HG03064 (cell line): Measurements from ENCODE around the gene TUBGCP5.

Experiments
- ATAC-seq: cut with Tn5 transposase; IDR thresholded peaks from one replicate; pipeline ENCODE4 v1.9.1; 2021; ENCODE audit warnings: low read depth; ENCODE audit not compliant: unreplicated experiment

Gene TUBGCP5

DNA sequence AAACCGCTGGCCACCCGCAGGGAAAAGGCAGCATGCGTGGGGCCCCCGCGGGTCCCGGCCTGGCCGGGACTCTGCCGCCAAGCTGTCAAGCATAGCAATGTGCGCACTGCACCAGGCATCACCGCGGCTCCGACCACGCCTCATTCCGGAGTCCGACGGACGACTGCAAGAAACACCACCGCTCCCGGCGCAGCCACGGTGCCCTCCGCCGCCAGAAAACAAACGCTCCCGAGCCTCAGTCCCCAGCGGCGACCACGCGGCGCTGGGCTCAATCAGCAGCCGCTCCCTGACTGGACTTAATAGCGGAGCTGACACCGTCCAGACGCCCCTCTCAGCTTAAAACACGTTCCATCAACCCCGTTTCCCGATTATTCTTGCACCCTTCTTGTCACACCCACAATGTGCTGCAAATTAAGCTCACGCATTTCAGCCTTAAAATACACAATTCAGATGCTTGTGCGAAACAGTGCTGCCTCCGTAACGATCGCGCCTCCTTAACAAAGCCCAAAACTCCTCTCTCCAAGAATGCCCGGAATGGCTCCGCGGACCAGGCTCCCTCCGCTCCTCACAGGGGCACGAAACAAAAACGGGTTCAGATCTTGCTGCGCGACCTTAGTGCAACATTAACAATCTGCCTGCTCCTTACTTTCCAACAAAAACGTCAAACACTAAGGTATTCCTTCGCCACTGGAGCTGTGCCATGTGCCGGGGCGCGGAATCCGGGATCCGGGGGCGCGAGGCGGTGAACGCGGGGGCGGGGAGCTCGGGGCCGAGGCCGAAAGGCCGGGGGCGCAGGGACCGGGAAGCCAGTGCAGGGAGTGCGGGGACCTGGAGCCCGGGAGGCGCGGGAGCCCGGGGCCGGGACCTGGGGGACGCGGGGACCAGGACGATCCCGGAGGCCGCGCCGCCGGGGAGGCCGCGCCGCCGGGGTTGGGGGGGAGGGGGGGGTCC is 59.9 kb downstream of the TUBGCP5 start:
- ATAC-seq = no peak

- ATAC-seq = no peak
These were observed 60.6 kb downstream of the TUBGCP5 start for GRCh38 chr15:22978691-22979237.

DNA sequence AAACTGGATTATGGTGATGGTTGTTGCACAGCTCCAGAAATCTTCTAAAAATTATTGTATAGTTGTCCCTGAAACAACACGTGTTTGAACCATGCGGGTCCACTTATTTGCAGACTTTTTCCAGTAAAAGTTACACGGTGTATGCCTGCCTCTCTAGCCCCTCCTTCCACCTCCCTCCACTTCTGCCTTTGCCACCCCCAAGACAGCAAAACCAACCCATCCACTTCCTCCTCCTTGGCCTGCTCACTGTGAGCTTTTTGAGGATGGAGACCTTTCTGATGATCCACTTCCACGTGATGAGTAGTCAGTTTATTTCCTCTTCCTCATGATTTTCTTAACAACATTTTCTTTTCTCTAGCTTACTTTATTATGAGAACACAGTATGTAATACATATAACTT is 64.6 kb downstream of the TUBGCP5 start:
- no peak for ATAC-seq

DNA sequence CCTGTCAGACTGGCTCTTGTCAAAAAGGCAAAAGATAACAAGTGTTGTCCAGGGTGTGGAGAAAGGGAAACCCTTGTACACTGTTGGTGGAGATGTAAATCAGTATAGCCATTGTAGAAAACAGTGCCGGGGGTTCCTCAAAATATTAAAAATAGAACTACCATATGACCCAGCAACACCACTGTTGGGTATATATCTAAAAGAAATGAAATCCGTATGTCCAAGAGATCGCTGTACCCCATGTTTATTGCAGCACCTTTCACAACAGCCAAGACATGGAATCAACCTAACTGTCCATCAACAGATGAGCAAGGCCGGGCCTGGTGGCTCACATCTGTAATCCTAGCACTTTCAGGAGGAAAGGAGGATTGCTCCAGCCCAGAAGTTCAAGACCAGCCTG is 65.4 kb downstream of the TUBGCP5 start:
- no peak for ATAC-seq

DNA sequence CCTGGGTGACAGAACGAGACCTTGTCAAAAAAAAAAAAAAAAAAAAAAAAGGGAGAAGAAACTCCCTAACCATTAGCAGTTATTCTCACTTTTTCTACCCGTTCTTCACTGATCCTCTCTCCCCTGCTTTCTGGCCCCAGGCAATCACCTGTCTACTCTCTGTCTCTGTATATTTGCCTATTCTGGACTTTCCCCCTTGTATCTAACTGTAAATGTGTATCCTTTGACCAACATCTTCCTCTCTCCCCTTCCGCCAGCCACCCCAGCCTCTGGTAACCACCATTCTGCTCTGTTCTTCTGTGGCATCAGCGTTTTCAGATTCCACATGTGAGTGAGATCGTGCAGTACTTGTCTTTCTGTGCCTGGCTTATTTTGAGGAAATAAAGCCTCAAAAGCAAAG is 66.1 kb downstream of the TUBGCP5 start:
- ATAC-seq = peak; percentile 72

- ATAC-seq = no peak
These were observed 69.9 kb downstream of the TUBGCP5 start for GRCh38 chr15:22969489-22969888.

DNA sequence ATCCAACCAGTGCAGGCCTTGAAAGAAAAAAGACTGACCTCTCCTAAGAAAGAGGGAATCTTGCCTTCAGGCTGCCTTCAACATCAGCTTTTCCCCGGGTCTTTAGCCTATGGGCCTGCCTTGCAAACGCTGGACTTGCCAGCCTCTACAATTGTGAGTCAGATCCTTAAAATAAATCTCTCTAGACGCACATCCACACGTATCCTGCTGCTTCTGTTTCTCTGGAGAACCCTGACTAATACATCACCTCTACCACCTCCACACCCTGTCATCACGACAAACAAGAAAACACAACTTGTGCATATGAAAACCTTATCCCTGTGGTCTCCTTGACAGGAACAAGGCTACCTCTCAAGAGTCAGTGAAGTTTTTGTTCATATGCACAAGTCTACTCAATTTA is 71.0 kb downstream of the TUBGCP5 start:
- no peak for ATAC-seq

- ATAC-seq = no peak
These were observed 72.1 kb downstream of the TUBGCP5 start for GRCh38 chr15:22967084-22967770.

DNA sequence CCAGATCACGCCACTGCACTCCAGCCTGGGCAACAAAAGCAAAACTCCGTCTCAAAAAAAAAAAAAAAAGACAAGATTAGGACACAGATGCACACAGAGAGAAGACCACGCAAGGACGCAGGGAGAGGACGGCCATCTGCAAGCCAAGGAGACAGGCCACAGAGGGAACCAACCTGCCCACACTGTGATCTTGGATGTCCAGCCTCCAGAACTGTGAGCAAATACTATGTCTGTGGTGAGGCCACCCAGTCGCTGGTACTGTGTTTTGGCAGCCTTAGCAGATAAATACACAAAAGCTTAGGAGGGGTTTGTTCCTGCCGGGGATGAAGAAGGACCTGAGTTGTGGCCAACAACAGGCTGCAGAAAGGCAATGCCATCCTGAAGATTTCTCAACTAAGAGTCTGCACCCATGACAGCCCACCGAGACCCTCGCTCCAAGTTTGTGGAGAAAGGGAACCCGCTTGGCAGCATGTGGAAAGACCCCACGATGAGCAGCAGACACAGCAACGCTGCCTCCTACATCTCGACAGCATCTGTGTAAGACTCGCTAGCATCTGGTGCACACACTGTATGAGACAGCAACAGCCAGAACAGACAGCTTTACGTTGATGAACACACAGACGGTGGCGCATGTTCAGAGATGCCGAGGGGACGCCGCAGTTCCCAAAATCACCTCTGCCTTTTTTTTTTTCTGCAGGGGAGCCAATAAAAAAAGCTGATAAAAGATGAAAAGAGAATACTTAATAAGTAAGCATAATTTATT is 72.9 kb downstream of the TUBGCP5 start:
- no peak for ATAC-seq

- ATAC-seq = no peak
These were observed 75.7 kb downstream of the TUBGCP5 start for GRCh38 chr15:22963641-22964040.

DNA sequence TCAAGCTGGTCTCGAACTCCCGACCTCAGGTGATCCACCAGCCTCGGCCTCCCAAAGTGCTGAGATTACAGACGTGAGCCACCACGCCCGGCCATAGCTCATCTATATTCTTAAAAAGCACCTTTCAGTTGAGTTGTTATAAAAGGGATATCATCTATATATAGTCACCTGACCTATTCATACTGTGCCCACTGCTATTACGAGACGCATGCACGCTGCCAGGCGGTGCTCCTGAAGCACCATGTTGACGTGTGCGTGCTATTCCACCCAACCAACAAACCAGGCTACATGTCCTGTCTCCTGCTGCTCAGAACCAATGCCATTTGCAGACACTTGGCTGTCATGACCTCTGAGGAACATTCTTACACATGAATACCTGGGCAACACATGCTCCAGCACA is 76.8 kb downstream of the TUBGCP5 start:
- no peak for ATAC-seq

DNA sequence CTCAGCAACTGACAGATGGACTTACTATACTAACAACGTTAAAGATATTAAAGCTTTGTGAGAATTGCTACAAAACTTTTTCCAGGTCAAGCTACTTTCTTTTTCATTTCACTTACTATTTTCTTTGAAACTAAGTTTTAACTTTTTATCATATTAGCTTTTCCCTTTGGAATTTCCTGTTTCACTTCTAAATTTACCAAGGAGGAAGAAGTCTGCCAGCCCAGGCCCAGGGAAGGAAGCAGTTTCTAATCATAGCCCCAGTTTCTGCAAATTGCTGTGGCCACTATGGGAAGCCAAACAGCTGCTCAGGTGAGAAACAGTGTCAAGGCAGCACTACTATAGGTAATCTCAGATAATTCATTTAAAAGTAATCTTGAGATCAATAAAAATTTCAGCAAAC is 77.6 kb downstream of the TUBGCP5 start:
- no peak for ATAC-seq

DNA sequence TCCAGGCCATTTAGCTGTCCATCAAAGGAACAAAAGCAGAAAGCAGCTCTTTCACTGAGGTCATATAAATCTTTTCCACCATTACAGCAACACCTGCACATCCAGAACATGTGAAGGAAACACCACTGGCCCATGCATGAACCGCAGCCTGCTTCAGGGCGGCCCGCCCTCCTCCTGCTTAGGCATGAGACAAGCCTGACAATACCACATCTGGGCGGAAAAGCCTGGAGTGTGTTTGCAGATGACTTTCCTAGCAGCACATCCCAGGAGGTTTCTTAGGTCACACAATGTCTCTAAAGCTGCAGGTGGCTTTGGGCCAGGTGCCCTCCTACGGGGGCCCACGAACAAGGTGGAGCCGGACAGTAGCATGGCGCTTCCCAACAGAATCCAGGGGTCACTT is 78.8 kb downstream of the TUBGCP5 start:
- ATAC-seq = no peak

DNA sequence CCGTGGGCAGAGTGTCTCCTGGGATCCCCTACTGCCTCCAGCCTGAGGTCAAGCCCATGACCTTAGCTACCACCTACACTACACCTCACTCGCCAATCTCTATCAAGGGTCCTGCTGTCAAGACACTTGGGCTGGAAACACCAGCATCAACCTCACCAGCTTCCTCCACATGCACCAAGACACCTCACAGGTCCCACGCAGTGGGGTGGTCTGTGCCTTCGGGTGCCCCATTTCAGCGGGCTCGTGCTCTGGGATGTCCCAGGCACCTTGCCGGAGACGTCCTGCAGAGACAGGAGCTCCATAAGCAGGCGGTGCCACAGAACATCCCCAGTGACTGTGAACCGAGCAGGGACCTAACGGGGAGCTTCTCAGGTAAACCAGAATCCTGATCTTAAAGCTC is 79.2 kb downstream of the TUBGCP5 start:
- ATAC-seq = no peak

- no peak for ATAC-seq
These were observed 79.9 kb downstream of the TUBGCP5 start for GRCh38 chr15:22959321-22960101.

GRCh38 chr15:22958487-22959280 is 80.7 kb downstream of the TUBGCP5 start:
- no peak for ATAC-seq

DNA sequence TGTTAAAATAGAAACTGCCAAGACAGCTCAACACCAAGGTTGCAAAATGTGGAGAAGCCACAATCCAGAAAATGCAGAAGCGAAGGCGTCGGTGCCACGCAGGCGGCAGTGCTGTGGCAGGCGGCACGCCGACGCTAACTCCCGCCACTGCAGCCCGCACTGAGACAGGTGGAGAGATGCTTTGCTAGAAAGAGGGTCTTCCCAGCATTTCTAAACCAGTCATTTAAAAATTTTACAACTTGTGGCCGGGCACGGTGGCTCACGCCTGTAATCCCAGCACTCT is 82.5 kb downstream of the TUBGCP5 start:
- ATAC-seq = no peak

DNA sequence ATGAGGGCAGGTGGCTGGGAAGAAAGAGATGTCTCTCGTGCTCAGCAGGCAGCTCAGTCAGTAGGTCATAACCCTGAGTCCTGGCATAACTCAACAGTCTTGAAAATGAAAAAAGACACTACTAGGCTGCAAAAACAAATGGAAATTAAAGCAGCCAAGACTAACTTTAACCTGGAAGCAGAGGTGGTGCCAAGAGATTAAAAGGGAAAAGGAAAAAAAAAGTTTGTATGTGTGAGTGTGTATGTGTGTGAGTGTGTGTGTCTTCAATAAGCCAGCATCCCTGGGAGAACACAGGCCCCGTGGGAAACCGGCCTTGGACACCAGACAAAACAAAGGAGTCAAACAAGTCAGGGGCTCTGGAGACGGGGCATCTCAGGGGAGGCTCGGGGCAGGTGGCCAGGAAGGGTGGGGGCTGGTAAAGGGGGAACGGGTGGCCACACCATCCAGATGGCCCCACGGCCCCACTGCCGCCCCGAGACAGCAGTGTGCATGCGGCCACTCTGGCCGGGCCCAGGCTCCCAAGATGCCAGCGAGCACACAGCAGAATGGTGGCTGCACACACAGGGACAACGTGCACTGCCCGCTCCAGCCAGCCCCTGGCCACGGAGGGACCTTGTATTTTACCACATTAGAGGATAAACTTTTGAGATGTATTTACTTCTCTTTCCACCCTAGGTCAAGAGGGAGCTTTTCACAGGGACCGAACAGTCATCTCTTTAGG is 83.0 kb downstream of the TUBGCP5 start:
- ATAC-seq = no peak

- ATAC-seq = no peak
These were observed 83.7 kb downstream of the TUBGCP5 start for GRCh38 chr15:22955544-22956119.
